Activated T-helper 1 cell treated with Interleukin-2 at 50 U/mL for 16 hours (primary cell): ENCODE measurements around the gene DHX8.
"Not testable (repeated sequence)": the region's sequence is repeated elsewhere in the genome, so short reads cannot be mapped to it uniquely, and the experiment has no call there.

Source experiments
- DNase-seq: peaks from one replicate; pipeline ENCODE4 v3.0.0-alpha.2; 2020; ENCODE audit warnings: low read depth

Gene DHX8

GRCh38 chr17:43483674-43484551 is at the start of gene DHX8:
DHX8 (plus strand) TSS chr17:43483975; CDS start chr17:43484038, 63 bp downstream.
- peak; percentile 98 for DNase-seq

DNA sequence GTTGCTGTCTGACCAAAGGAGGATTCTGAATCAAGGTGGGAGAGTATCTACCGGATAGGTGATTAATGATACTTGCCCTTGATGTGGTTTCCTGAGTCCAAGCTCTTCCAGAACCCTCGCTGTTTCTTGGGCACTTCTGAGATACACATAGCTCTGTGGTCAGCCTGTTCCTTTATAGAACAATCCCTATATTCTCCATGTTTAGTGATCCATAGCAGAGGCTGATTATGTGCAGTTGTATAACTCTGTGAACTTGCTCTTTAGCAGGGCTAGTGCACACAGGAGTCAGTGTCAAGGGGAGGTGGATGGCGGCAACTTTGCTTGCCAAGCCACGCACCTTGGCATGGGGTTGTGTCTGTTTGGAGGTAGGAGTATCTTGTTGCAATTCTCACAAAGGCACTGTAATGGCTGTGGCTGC is 48.9 kb upstream of the DHX8 start:
- no peak for DNase-seq

- no peak for DNase-seq
Observed at GRCh38 chr17:43437756-43438155, 46.0 kb upstream of the DHX8 start.

GRCh38 chr17:43438626-43439025 is 45.1 kb upstream of the DHX8 start:
- no peak for DNase-seq

DNA sequence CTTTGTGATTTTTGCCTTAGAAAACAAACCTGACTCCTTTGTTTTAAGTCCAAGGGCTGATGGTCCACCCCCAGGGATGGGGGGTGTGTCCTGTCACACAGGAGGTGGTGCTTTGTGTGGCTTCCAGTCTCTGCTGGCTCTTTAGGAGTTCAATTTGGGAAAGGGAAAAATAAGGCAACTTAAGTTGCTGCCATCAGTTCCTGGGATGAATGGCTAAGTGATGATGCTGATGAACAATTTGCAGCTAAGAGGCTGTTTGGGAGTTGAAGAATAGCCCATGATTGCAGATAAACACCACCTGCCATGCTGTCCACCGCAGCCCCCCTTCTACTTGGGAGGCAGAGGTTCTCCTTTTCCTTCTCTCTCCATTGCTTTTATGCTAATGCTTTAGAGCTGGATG is 44.7 kb upstream of the DHX8 start:
- DNase-seq: no peak

DNA sequence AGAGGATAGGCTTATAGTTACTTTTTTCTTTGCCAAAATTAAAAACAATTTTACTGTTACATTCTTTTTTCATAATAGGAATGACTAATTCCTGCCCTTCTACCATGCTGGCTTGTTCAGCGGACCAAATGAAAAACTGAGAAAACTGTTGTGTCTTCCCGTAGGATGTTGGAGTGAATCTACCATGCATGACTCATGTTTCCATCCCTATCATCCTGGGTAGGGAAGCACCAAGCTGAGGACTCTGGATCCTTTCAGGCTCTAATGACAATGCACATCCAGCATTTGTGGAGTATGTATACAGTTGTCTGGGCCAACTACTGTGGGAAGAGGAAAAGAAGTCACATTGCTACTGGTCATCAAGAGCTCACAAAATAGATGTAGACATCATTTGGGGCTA is 41.1 kb upstream of the DHX8 start:
- DNase-seq: no peak

GRCh38 chr17:43443381-43443780 is 40.4 kb upstream of the DHX8 start:
- no peak for DNase-seq

DNA sequence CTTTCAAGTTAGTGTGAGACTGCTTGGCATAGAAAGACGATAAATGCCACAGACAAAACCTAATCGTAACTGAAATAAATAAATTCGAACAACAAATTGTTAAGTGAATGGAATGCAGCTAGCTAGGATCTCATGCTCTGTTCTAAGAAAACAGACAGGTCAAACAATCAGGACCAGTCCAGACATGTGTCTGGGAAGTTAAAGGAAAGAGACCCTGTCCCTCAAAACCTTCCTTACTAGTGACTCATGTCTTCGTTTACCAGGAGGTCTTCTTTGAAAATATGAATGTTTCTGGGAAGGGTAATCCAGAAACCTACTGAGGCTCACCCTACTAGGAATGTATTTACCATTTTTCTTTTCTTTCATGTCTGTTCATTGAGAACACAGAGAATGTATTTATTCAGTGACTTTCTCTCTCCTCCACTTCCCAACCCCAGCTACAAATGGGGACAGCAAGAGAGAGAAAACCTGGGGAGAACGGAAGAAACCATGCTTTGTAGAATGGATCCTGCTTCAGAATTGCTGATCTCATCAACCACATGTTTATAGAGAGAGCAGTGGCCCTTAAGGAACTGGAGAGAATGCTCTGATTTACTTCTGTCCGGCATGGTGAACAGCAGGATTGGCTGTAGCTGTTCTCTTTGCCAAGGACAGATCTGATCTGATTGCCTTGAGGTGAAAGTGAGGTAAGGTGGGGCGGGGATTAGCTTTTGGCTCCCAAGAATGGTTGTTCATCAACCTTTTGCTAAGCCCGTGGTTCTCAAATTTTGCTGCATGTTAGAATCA is 39.4 kb upstream of the DHX8 start:
- no peak for DNase-seq

GRCh38 chr17:43445009-43445589 is 38.7 kb upstream of the DHX8 start:
- no peak for DNase-seq

GRCh38 chr17:43446773-43447172 is 37.0 kb upstream of the DHX8 start:
- no peak for DNase-seq

DNA sequence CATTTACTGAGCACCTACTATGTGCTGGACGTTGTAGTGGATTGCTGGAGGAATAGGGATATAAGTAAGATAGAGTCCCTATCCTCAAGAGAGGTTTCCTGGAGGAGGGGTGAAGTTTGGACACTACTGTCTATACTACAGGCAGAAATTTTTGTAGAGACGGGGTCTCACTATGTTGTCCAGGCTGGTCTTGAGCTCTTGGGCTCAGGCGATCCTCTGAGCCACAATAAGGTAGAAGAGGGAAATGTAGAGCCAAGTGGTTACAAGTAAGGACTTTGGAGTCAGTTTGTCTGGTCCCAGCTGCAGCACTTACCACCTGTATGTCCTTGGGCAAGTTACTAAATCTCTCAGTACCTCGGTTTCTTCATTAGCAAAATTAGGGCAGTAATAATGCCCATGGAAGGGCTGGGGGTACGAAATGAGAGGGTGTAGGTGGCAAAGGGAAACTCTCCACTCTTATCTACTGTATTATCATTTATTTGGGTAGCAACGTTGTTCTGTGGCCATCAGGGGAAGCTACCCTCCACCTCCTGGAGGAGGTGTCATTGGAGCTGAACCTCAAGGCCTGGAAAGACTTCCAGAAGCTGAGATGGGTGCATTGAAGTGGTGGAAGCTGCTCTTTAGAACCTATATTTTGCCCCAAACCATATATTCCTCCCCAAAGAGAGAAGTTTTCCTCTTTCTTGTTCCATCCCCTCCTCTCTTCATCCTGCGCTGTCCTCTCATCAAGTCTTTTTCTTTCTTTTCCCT is 34.9 kb upstream of the DHX8 start:
- no peak for DNase-seq

DNA sequence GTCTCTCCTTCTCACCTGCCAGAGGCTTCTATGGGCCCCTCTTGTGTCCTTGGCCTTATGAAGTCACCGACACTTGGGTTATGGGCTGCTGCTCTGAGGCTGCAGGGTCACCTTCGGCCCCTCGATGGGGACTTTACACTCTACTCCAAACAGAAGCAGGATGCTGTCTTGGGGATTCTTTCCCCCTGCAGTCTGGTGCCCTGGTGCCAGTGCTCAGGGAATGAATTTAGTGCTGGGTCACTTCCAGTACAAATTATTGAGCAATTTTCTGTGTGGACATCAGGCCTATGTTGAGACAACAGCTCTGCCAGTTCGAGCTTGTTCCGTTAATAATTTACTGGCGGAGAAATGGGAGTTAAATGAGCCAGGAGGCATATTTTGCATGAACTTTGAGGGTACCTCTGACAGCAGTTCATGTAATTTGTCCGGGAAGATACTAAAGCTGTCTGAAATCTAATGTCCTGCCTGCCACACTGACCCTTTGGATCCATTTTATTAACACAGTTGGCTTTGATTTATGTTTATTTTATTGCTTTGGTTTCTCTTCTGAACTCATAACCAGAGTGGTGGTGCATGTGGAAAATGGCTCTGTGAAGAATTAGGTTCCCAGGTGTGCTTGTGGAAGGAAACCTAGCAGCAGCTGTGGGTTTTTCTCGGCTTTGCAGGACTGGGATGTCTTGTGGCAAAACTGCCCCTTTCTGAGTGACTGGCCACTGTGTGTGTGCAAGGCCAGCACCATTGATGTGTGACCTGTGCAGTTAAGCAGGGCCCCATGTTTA is 34.1 kb upstream of the DHX8 start:
- no peak for DNase-seq

DNA sequence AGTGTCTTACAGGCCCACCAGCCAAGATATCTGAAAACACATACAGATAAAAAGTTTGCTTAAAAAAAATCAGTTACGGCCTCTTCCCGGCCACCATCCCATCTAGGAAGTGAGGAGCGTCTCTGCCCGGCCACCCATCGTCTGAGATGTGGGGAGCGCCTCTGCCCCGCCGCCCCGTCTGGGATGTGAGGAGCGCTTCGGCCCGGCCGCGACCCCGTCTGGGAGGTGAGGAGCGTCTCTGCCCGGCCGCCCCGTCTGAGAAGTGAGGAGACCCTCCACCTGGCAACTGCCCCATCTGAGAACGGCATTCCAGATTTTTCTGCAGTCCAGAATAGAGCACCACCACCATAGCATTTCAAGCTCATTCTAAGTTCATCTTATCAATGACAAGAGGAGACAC is 33.0 kb upstream of the DHX8 start:
- DNase-seq: not testable (repeated sequence)

DNA sequence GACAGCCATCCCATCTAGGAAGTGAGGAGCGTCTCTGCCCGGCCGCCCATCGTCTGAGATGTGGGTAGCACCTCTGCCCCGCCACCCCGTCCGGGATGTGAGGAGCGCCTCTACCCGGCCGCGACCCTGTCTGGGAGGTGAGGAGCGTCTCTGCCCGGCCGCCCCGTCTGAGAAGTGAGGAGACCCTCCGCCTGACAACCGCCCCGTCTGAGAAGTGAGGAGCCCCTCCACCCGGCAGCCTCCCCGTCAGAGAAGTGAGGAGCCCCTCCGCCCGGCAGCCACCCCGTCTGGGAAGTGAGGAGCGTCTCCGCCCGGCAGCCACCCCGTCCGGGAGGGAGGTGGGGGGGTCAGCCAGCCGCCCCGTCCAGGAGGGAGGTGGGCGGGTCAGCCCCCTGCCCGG is 32.0 kb upstream of the DHX8 start:
- DNase-seq: not testable (repeated sequence)

GRCh38 chr17:43453331-43453812 is 30.4 kb upstream of the DHX8 start:
- no peak for DNase-seq

DNA sequence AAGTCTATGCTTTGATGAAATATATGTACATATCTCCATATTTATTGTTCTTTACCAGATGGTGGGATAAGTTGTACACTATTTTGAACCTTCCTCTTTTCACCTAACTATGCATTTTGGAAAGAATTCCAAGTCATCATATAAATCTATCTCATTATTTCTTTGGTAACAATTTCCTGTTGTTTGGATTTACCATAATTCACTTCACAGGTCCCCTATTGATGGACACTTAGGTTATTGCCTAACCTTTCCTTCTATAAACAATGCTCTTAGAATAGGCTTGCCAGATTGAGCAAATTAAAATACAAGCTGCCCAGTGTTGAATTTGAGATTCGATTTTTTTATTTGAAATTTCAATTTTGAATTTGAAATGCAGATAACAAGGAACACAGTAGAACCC is 28.9 kb upstream of the DHX8 start:
- no peak for DNase-seq

- no peak for DNase-seq
Observed at GRCh38 chr17:43456029-43456428, 27.7 kb upstream of the DHX8 start.

DNA sequence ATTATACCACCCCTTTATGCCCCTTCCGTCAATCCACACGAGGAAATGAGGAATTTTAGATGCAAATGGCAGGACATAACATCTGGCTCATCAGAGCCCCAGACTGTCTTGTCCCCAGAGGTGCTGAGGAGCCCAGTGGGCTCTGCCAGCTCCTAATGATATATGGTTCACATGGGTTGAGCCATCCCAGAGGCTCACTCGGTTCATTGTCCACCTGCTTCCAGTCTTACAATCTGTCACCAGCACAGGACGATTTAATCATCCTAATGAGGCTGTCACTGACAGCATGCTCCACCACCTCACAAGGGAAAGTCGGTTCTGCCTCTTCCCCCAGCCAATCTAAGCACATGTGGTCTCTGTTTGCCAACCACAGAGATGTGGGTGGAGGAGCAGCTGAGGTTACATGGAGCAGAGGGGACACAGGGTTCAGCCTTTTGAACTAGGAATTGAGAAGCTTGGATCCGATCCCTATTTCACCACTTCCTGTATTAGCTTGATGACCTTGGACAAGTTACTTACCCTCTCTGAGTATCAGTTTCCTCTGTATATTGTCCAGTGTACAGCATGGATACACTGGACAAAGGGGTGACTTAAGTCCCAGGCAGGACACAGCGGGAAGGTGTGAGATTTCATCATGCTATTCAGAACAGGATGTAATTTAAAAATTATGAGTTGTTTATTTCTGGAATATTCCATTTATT is 27.0 kb upstream of the DHX8 start:
- DNase-seq: no peak

GRCh38 chr17:43457362-43457692 is 26.4 kb upstream of the DHX8 start:
- DNase-seq: no peak

GRCh38 chr17:43459878-43460277 is 23.9 kb upstream of the DHX8 start:
- DNase-seq: not testable (repeated sequence)

DNA sequence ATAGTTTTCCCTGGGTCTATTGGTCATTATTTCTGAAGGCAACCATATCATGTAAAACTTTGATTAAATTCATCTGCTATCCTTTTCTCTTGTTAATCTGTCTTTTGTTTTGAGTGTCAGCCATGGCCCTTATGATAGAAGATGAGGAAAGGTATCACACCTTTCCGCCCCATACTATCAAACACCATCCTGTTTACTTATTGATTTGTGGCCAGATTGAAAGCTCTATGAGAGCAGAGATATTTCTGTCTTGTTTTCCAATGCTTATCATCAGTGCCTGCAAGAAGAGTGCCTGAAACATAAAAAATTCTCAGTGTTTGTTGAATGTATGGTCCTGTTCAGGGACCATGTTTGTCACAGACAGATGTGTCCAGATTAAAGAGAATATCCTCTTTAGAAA is 22.6 kb upstream of the DHX8 start:
- no peak for DNase-seq
